Vagina (tissue), 2 donors: ENCODE measurements around the gene CENPB.

Source experiments
- POLR2A ChIP-seq, 2 donors: fragments of 450-650 bp; IDR thresholded peaks; one replicate each; pipeline ENCODE4 v1.6.1; 2017; ENCODE audit warnings: antibody characterized with exemption in 2 of 2, mild to moderate bottlenecking in 2 of 2, moderate library complexity in 2 of 2
- TF ChIP-seq, protein P1 (sequence below), 3 experiments: fragments of 450-650 bp in 2 of 3; fragments of 200-600 bp in 1 of 3; sonication (generic) in 1 of 3; IDR thresholded peaks; one replicate each; pipeline ENCODE4 v1.5.1; 2017 to 2019; ENCODE audit warnings: antibody characterized with exemption in 3 of 3, mild to moderate bottlenecking in 2 of 3, moderate library complexity in 2 of 3

DNA sequence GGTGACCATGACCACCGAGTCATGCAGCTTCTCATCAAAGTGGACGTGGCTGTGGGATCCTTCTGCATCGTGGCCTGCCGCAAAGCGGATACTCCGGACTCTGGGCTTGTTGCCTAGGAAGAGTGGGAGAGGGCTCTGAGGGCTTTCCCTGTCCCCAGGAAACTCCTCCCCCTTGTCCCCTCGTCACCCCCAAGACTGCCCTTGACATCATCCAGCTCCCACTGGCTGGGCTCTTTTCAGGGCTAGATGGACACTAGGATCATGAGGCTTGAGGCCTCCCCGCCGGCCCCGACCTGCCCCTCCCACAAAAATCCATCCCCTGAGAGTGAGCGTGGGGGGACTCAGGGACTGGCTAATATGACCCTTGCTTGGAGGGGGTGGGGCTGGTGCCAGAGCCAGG, 28.0 kb downstream of the CENPB start:
- no peak for TF ChIP-seq POLR2A (IDR thresholded peaks at IDR 0.05)
- TF ChIP-seq, protein P1, sequence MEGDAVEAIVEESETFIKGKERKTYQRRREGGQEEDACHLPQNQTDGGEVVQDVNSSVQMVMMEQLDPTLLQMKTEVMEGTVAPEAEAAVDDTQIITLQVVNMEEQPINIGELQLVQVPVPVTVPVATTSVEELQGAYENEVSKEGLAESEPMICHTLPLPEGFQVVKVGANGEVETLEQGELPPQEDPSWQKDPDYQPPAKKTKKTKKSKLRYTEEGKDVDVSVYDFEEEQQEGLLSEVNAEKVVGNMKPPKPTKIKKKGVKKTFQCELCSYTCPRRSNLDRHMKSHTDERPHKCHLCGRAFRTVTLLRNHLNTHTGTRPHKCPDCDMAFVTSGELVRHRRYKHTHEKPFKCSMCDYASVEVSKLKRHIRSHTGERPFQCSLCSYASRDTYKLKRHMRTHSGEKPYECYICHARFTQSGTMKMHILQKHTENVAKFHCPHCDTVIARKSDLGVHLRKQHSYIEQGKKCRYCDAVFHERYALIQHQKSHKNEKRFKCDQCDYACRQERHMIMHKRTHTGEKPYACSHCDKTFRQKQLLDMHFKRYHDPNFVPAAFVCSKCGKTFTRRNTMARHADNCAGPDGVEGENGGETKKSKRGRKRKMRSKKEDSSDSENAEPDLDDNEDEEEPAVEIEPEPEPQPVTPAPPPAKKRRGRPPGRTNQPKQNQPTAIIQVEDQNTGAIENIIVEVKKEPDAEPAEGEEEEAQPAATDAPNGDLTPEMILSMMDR (IDR thresholded peaks at IDR 0.05), result no peak
